NCI-H187 (cell line): ENCODE results near the gene NAP1L4.

Source experiments
- DNase-seq, 2 experiments: peaks; one replicate each; lab custom pipeline; 2025; lab: John Stamatoyannopoulos, UW

NAP1L4 gene

GRCh38 chr11:3010521-3011275, 18.6 kb upstream of the NAP1L4 start:
- no peak for DNase-seq

- no peak for DNase-seq
These were observed 17.9 kb upstream of the NAP1L4 start for GRCh38 chr11:3010004-3010403.

DNA sequence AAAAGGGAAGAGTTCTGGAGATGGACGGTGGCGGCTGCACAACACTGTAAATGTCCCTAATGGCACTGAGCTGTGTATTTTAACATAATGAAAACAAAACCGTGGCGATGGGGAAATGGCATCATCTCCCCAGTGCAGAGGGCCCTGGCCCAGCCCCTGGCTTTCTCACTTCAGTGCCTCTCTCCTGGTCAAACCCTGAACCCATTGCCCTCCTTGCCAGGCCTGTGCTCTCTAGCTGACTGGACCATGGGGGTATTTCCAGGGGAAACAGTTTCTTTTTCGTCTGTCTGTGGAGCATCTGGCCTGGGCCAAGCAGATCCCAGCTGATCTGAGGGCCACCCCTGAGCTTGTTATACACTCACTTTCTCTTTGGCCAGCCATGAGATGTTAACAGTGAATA, 17.4 kb upstream of the NAP1L4 start:
- no peak for DNase-seq

- no peak for DNase-seq
These were observed 16.7 kb upstream of the NAP1L4 start for GRCh38 chr11:3008746-3009336.

DNA sequence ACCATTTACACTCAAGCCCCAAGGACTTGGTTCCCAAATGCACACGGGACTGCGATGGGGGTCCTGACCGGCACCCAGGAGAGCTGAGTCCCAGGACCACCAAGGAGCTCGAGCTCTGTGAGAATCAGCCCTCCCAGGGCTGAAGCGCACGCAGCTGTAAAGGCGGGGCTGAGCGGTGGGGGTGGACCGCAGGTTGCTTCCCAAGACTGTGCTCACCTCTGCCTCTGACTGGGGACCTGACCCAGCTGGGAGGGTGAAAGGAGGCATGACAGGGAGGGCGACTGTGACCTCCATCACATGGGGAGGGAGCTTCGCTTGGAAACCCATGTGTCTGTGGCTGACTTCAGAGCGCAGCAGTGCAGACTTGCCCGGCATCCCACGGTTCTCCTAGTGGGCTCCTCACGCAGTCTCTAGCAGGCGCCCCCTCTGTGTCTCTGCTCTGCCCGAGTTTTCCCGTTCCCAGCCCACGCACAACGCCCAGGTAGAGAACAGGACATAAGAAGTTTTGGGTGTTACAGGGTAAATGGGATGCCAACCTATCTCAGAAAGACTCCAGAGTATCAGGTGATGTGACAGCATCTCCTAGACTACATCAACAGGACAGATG, 15.4 kb upstream of the NAP1L4 start:
- no peak for DNase-seq

- no peak for DNase-seq
These were observed 14.6 kb upstream of the NAP1L4 start for GRCh38 chr11:3006505-3007260.

DNA sequence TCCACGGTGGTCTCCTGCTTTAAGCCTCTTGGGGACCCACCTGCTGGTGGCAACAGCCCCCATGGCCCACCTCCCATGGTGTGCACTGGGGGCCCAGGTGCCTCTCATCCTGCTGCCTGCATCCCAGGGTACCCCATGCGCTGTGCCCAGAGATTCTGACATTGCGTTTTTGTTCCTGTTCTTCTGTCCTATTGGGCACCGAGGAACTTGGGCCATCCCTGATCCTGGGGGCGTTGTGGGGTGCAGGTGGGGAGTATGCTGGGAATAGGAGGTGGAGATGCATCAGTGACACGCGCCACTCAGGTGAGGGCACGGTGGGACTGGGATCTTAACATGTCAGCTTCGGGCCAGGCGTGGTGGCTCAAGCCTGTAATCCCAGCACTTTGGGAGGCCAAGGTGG, 12.4 kb upstream of the NAP1L4 start:
- no peak for DNase-seq

GRCh38 chr11:3003396-3004231, 11.5 kb upstream of the NAP1L4 start:
- no peak for DNase-seq

DNA sequence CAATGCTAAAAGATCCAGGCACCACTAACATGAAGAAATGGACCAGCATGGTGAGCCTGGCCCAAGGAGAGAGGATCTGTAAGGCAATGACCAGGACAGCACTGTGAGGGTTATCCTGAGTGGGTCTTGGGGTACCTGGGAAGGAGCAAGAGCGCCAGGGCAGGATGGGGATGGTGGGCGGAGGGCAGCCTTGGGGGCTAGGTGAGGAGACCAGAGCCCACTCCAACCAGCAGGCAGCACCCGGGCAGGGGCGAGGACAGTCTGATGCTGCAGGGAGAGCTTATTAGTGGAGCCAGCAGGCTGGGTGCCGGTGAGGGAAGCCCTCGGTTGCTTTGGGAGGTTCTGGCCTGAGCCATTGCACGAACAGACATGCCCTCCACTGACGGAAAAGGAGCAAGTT, 10.7 kb upstream of the NAP1L4 start:
- no peak for DNase-seq

DNA sequence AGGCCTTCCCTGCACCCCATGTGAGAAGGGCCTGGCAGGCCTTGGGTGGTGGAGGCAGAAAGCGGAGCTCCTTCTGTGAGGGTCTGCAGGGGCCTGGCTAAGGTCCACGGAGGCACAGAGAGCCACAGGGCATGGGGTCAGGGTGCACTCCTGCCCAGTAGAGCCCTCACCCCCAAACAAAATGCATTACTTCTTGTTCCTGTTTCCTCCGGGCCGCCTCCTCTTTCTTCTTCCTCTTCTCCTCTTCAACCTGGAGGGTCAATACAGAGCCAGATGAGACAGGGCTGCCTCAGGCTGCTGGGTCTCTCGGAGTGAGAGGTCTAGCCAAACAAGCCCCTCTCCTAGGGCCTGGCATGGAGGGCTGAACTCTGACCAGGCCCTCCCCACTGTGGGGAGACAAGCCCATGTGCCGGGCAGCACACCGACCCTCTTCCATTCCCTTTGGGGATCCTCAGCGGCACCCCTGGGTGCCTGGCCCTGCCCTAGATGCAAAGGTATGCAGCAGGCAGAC, 10.3 kb upstream of the NAP1L4 start:
- DNase-seq: no peak

- DNase-seq: no peak
These were observed 9.4 kb upstream of the NAP1L4 start for GRCh38 chr11:3001496-3001895.

DNA sequence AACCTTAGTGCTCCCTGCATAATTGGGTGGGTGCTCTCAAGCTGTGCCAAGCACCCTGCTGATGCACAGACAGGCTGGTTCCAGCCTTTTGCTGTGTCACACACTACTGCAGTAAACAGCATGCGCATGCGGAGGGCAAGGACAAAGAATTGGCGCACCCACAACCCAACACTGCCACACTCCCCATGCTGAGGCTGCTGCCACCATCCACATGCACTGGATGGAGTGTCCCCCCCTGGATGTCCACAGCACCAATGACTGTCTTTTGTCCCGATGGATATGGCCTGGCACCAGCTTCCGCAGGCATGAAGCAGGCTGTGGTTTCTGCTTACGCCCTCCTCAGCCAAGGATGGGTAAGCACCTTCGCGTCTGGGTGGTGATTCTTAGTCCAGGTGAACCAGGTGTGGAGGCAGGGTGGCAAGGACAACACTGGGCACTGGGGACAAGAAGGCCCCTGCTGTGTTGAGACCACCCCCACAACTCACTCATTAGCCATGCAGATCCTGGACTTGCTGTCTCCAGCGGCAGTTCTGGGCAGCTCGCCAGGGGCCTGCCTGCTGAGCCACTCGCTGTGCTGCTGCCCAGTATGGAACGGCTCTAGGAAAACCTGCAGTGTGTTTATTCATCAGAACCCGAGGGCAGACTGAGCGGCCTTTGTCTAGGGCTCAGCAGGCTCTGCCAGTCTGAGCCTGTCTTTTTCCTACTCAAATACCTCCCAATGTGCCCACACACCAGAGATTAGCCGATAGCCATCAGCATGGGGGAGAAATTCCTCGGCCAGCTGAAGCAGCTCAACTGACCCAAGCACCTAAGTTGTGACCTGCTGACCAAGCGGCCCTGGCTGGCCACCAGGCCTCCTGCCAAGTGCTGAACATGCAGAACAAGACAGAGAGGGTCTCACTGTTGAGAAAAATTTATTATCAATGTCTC, 8.2 kb upstream of the NAP1L4 start:
- DNase-seq: no peak

GRCh38 chr11:2999464-2999998, 7.4 kb upstream of the NAP1L4 start:
- no peak for DNase-seq

DNA sequence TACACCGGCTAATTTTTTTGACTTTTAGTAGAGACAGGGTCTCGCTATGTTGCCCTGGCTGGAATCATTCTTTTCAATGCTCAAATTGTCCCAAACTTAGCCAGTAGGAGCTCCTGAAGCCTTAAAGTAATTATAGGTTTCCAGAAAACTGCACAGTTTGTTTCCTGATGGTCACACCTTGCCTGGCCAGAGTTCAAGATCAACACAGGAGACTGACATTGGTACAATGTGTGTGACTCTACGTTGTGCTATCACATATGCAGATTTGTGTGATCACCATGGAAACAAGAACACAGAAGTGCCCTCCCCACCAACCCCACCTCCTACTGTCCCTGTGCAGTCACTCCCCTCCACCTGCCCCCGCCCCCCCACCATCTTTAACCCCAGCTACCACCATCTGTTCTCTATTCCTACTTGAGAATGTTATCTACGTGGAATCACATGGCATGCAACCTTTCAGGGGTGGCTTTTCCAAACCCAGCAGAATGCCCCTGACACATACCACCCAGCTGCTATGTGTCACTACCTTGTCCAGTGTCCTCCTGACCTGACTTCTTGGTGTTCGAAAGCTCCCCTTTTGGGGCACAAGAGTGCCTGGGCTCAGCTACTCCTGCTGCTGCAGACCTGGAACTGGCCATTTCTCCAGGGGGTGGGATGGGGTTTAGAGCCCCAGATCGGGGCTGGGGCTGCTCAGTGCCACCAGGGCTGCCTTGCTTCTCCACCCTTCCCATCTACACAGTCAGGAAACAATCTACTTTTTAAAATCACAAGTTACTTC, 6.1 kb upstream of the NAP1L4 start:
- DNase-seq: no peak

DNA sequence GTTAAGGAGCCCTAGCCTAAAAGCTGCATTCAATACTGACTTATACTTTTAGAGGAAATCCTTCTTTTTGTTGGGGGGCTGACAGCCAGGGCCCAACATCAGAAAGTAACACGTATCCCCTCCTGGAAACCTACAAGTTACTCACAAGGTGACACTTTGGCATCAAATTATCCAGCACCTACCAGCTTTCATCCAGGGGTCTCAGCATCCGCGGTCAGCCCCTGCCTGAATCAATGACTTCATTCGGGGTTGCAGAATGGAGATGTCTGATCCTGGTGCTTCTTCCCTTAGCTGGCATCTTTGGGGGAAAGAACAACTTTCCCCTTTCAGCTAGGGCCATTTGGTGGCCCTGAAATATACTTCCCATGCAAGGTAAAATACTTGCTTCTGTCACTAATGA, 5.3 kb upstream of the NAP1L4 start:
- DNase-seq: no peak

GRCh38 chr11:2996976-2997375, 4.8 kb upstream of the NAP1L4 start:
- DNase-seq: no peak

GRCh38 chr11:2995893-2996554, 3.9 kb upstream of the NAP1L4 start:
- DNase-seq: no peak

- DNase-seq: no peak
These were observed 3.0 kb upstream of the NAP1L4 start for GRCh38 chr11:2995031-2995561.

GRCh38 chr11:2994336-2994730, 2.2 kb upstream of the NAP1L4 start:
- DNase-seq: no peak
